IMR-90 (cell line): ENCODE data around the gene TNS3. TPM values are rescaled to one million over a fixed set of nuclear protein-coding genes. Genes with fewer than 3 reads are reported as not detected.

Experiments used
- ATAC-seq: fragments of 200-7000 bp; cut with Tn5 transposase; 2 replicates; pipeline ENCODE4 v1.9.1; 2020; ENCODE audit warnings: low read depth, mild to moderate bottlenecking, moderate library complexity
- BruUV-seq: library from RNA; stranded (reverse); fragments of 400-500 nt; replicated peaks from 2 replicates; lab custom pipeline; 2021; lab: Mats Ljungman, UMichigan
- CTCF ChIA-PET: fragments of 300-600 bp; formaldehyde crosslinking; extraction: SDS; loops from one replicate; lab custom pipeline; 2021; ENCODE audit warnings: antibody characterized with exemption; lab: Yijun Ruan, JAX
- POLR2A ChIA-PET: fragments of 300-600 bp; sonication (Branson Sonifier 250); formaldehyde crosslinking; loops from one replicate; lab custom pipeline; 2022; ENCODE audit warnings: antibody characterized with exemption; ENCODE audit not compliant: unreplicated experiment; lab: Charles Lee
- DNase-seq: peaks from one replicate; pipeline ENCODE4 v3.0.0; 2013
- H2AFZ ChIP-seq: replicated peaks from 2 replicates; pipeline ENCODE3; 2013; ENCODE audit warnings: low read length, mild to moderate bottlenecking; ENCODE audit not compliant: poor library complexity
- H2AK5ac ChIP-seq: 2 replicates; pipeline ENCODE4 v1.6.1; 2013; ENCODE audit warnings: low read depth, low read length, inconsistent platforms
- H2AK9ac ChIP-seq: replicated peaks from 2 replicates; pipeline ENCODE3; 2013; ENCODE audit warnings: mild to moderate bottlenecking, low read depth, low read length, moderate library complexity; ENCODE audit not compliant: poor library complexity
- H2BK120ac ChIP-seq: 2 replicates; pipeline ENCODE4 v1.6.1; 2013; ENCODE audit warnings: low read depth, low read length, inconsistent platforms
- H2BK15ac ChIP-seq: 3 replicates; pipeline ENCODE4 v1.6.1; 2013; ENCODE audit warnings: low read depth, low read length, inconsistent platforms
- H2BK20ac ChIP-seq: 2 replicates; pipeline ENCODE4 v1.6.1; 2013; ENCODE audit warnings: low read depth, mild to moderate bottlenecking, inconsistent platforms, low read length, moderate library complexity
- H2BK5ac ChIP-seq: 2 replicates; pipeline ENCODE4 v1.6.1; 2013; ENCODE audit warnings: mild to moderate bottlenecking, low read depth, low read length, inconsistent platforms; ENCODE audit not compliant: poor library complexity, severe bottlenecking
- H3K14ac ChIP-seq: replicated peaks from 2 replicates; pipeline ENCODE4 v1.6.1; 2013; ENCODE audit warnings: low read depth, low read length, inconsistent platforms
- H3K18ac ChIP-seq: 2 replicates; pipeline ENCODE4 v1.6.1; 2013; ENCODE audit warnings: low read depth, low read length, control low read depth
- H3K23ac ChIP-seq: 2 replicates; pipeline ENCODE4 v1.6.1; 2013; ENCODE audit warnings: low read depth, low read length, inconsistent platforms
- H3K27ac ChIP-seq: 2 replicates; pipeline ENCODE4 v1.5.1; 2013; ENCODE audit warnings: mild to moderate bottlenecking, control low read depth, low read length; ENCODE audit not compliant: insufficient read depth
- H3K27me3 ChIP-seq: 2 replicates; pipeline ENCODE4 v1.6.1; 2013; ENCODE audit warnings: low read length; ENCODE audit not compliant: control insufficient read depth, insufficient read depth
- H3K36me3 ChIP-seq: 2 replicates; pipeline ENCODE4 v1.6.1; 2013; ENCODE audit warnings: low read length, mixed read lengths; ENCODE audit not compliant: control insufficient read depth, insufficient read depth
- H3K4ac ChIP-seq: 2 replicates; pipeline ENCODE4 v1.6.1; 2013; ENCODE audit warnings: low read depth, low read length, inconsistent platforms
- H3K4me1 ChIP-seq: 2 replicates; pipeline ENCODE4 v1.6.1; 2013; ENCODE audit warnings: low read length, mixed read lengths; ENCODE audit not compliant: control insufficient read depth, insufficient read depth
- H3K4me2 ChIP-seq: 2 replicates; pipeline ENCODE4 v1.6.1; 2013; ENCODE audit warnings: low read depth, mild to moderate bottlenecking, control low read depth, low read length, moderate library complexity
- H3K4me3 ChIP-seq: 2 replicates; pipeline ENCODE4 v1.5.1; 2013; ENCODE audit warnings: low read depth, mild to moderate bottlenecking, control low read depth, low read length, moderate library complexity; ENCODE audit not compliant: insufficient read depth
- H3K56ac ChIP-seq: 2 replicates; pipeline ENCODE4 v1.6.1; 2013; ENCODE audit warnings: low read length, inconsistent platforms; ENCODE audit not compliant: insufficient read depth; ENCODE audit errors: extremely low read depth
- H3K79me1 ChIP-seq, 2 experiments: 2 replicates each; pipeline ENCODE4 v1.6.1; 2013; ENCODE audit warnings: low read length in 2 of 2, inconsistent platforms in 1 of 2, low read depth in 1 of 2
- H3K9ac ChIP-seq: 2 replicates; pipeline ENCODE4 v1.6.1; 2013; ENCODE audit warnings: low read depth, low read length, control low read depth
- H3K9me1 ChIP-seq: 2 replicates; pipeline ENCODE4 v1.6.1; 2013; ENCODE audit warnings: low read length, inconsistent platforms; ENCODE audit not compliant: insufficient read depth
- H3K9me3 ChIP-seq: 2 replicates; pipeline ENCODE4 v1.6.1; 2013; ENCODE audit warnings: low read length; ENCODE audit not compliant: control insufficient read depth, insufficient read depth
- H4K20me1 ChIP-seq: 2 replicates; pipeline ENCODE4 v1.6.1; 2013; ENCODE audit warnings: low read length, inconsistent platforms; ENCODE audit not compliant: insufficient read depth
- H4K5ac ChIP-seq: 2 replicates; pipeline ENCODE4 v1.6.1; 2013; ENCODE audit warnings: mild to moderate bottlenecking, low read depth, low read length, control low read depth
- H4K8ac ChIP-seq, 2 experiments: 2 replicates each; pipeline ENCODE4 v1.6.1; 2013; ENCODE audit warnings: low read depth in 2 of 2, low read length in 2 of 2, control low read depth in 1 of 2, inconsistent platforms in 1 of 2
- H4K91ac ChIP-seq: 2 replicates; pipeline ENCODE4 v1.6.1; 2013; ENCODE audit warnings: low read depth, low read length, inconsistent platforms; ENCODE audit not compliant: insufficient read depth
- FOS ChIP-seq: fragments of 150-350 bp; IDR thresholded peaks from 2 replicates; pipeline ENCODE4 v1.6.1; 2016; ENCODE audit warnings: low read depth, low read length
- WGBS, 2 experiments: methylation state at CpG; one replicate each; pipeline versions ENCODE4 v1.1.5 to v1.1.7; 2013; ENCODE audit warnings: missing lambda C conversion rate in 2 of 2; ENCODE audit not compliant: insufficient read length in 1 of 2; ENCODE audit errors: extremely low coverage in 2 of 2; 5-methylcytosine and 5-hydroxymethylcytosine counted together
- dilution Hi-C: fragments of 300-500 bp; cut with HindIII; formaldehyde crosslinking; loops from one replicate; pipeline ENCODE4 v1.14.3; 2018; ENCODE audit warnings: low sequenced_read_pairs; ENCODE audit not compliant: unreplicated experiment
- in situ Hi-C: fragments of 300-500 bp; cut with MboI; formaldehyde crosslinking; loops from 3 replicates; pipeline ENCODE4 v1.14.3; 2019; ENCODE audit warnings: low sequenced_read_pairs, inconsistent platforms, mixed read lengths
- intact Hi-C: fragments of 100-400 bp; cut with micrococcal nuclease; formaldehyde crosslinking; loops from 2 replicates; pipeline ENCODE4 v1.10.0; 2022
- polyA plus RNA-seq, 3 experiments: library from polyadenylated mRNA; depleted of rRNA; stranded (reverse); fragments of >200 nt; gene quantifications; 2 replicates each; pipeline ENCODE4 v1.2.3, GENCODE V29; 2012; ENCODE audit warnings: low replicate concordance in 1 of 3
- total RNA-seq: library from RNA; depleted of rRNA; stranded (reverse); fragments of >200 nt; gene quantifications from 2 replicates; pipeline ENCODE4 v1.2.3, GENCODE V29; 2012

TNS3 gene
- total and polyA plus RNA-seq, 2 of the 4 experiments (the other 2 are of a cell fraction), result 64.3 to 79.2 TPM

GRCh38 chr7:47298636-47299035, 283.3 kb downstream of the TNS3 start:
- Histone ChIP-seq H4K5ac (no peak overlapping the region), H3K27ac (no peak overlapping the region), H2BK5ac (no peak overlapping the region), H2AK5ac (no peak overlapping the region), H3K4ac (no peak overlapping the region), H3K4me2 (no peak overlapping the region), H2BK120ac (no peak overlapping the region), H2BK15ac (no peak overlapping the region), H3K4me1 (peaks cover 12% of the 10 kb centered on the region), H3K23ac (no peak overlapping the region), H4K8ac (no peak overlapping the region), H4K20me1 (no peaks in the 10 kb centered on the region; the same call in 1 of the 2 replicates), H3K9ac (no peak overlapping the region), H2AK9ac (no peak overlapping the region), H3K56ac (no peak overlapping the region), H3K18ac (no peak overlapping the region), H3K9me1 (peaks cover 10% of the 10 kb centered on the region), H4K91ac (no peak overlapping the region), H3K36me3 (peaks cover 55% of the 10 kb centered on the region), H2BK20ac (no peak overlapping the region), H3K4me3 (no peak overlapping the region), H3K9me3 (no peaks in the 10 kb centered on the region), H3K14ac (no peak overlapping the region), H3K27me3 (no peaks in the 10 kb centered on the region), H3K79me1 (peaks cover 31 to 73% of the 10 kb centered on the region in 2 experiments), H2AFZ (no peak overlapping the region)
- no peak for ATAC-seq
- WGBS, 2 experiments, result 79% methylated on average over 10 of the region's 12 CpGs; no CpG with 5 or more reads in 1 of the 2 experiments
- dilution Hi-C loops, result no loop called here
- POLR2A ChIA-PET, result no interaction called here
- BruUV-seq, result no TSS peak
- CTCF ChIA-PET, result no interaction called here
- in situ Hi-C loops, result no loop called here
- DNase-seq, result no peak
- intact Hi-C loops, result no loop called here
- TF ChIP-seq FOS, result no peak
